Activated CD4-positive, alpha-beta T cell treated with anti-CD3 and anti-CD28 coated beads for 1 hour (primary cell): ENCODE results near the gene ZMAT5.

Experiments
- DNase-seq: peaks from one replicate; pipeline ENCODE4 v3.0.0-alpha.2; 2020

Gene ZMAT5

GRCh38 chr22:29766632-29767170 is at the start of gene ZMAT5:
TSS of gene ZMAT5 (minus strand) at chr22:29767007. CDS start at chr22:29748544, 18,463 bp downstream.
- DNase-seq: peak; percentile 83

DNA sequence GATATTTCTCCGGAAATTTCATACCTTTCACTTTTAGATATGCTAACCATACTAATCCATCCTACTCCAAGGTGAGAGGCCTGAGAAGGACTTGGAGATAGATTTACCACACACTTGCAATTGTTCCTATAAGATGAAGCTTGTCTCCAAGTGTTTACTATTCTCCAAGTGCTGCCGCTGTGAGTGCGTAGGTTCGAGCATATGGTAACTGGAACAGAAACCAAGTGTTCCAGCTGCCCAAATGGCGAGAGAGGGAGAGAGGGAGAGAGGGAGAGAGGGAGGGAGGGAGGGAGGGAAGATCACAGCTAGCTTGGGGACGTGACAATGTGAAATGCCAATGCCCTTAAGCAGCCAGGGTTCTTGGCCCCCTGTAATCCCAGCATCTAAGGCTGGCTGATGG is 49.7 kb upstream of the ZMAT5 start:
- no peak for DNase-seq

GRCh38 chr22:29816128-29816527 is 49.3 kb upstream of the ZMAT5 start:
- no peak for DNase-seq

GRCh38 chr22:29815580-29815979 is 48.8 kb upstream of the ZMAT5 start:
- no peak for DNase-seq

GRCh38 chr22:29814003-29814402 is 47.2 kb upstream of the ZMAT5 start:
- no peak for DNase-seq

DNA sequence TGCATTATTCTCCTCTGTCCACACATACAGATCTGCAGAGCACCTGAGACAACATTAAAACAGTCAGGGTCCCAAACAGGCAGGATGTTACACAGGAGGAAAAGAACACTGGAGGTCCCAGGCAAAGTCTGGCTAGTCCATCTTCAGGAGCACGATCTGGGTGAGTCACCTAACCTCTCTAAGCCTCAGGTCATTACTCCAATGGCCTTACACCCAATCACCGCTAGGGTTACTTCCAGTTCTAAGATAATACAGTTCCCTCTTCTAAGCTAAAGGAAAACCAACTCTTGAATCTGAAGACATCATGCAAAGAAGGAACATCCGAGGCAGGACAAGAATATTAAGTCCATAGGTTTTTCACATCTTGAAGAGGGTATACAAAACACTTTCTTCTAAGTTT is 46.8 kb upstream of the ZMAT5 start:
- DNase-seq: no peak

DNA sequence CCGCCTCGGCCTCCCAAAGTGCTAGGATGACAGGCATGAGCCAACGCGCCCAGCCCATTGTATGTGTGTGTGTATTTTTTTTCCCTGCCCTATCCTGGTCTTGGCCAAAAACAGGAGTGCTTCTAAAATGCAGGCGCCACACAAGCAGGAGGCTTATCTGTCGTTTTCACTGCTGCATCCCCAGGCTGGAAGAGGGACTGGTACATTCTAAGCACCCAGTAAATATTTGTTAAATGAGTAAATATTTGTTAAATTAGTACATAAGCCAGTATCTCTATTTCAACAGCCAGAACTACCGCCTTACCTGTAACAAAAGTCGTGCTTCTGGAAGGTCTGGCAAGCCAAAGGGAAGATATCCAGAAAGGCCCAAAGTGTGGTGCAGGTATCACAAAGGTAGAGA is 46.3 kb upstream of the ZMAT5 start:
- no peak for DNase-seq

GRCh38 chr22:29811377-29811776 is 44.6 kb upstream of the ZMAT5 start:
- no peak for DNase-seq

DNA sequence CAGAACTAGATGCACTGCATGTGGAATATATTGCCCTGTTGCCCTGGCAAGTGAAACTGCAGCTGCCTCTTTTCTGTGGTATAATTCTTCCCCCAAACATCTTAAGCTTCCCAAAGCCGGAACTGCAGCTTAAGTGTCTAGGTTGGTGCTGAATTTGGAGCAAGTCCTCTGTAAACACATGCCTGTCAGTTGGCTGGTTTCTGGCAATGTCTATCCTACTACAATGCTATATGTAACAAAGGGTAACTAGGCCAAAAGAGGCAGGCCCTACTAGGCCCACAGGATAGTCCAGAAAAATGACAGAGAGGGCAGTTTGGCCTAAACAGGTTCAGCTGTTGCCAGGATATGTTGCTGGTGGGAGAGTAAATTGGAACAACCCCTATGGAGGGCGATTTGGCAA is 43.4 kb upstream of the ZMAT5 start:
- no peak for DNase-seq

DNA sequence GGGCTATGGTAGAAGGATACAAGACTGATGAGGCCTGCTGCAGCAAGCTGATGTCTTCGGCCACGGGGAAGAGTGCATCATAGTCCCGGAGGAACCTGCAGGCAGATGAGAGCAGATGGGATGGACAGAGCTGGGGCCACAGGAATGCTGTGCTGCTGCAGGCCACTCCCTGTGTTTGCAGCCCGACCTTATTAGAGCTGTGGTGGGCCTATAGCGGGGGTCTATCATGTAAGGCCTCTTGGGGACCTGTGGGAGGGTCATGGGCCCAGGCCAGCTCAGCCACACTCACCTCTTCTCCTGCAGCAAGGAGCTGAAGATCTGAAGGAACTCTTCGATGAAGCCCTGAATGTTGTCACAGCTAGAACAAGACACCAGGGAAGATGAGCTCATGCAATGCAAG is 39.4 kb upstream of the ZMAT5 start:
- DNase-seq: no peak

- DNase-seq: no peak
These were observed 38.2 kb upstream of the ZMAT5 start for GRCh38 chr22:29804985-29805384.

DNA sequence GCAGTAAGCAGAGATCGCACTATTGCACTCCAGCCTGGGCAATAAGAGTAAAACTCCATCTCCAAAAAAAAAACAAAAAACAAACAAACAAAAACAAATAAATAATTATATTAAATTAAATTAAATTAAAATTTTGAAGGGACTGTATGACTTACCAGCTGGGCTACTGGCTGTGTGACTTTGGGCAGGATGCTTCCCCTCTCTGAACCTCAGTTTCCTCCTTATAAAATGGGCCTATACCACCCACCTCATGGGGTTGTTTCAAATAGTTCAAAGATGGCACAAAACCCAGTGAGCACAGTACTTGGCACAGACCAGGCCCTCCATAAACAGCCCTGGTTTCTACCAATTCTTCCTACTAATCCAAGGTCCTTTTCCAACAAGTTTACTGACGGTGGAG is 36.4 kb upstream of the ZMAT5 start:
- no peak for DNase-seq

- no peak for DNase-seq
These were observed 35.0 kb upstream of the ZMAT5 start for GRCh38 chr22:29801796-29802195.

DNA sequence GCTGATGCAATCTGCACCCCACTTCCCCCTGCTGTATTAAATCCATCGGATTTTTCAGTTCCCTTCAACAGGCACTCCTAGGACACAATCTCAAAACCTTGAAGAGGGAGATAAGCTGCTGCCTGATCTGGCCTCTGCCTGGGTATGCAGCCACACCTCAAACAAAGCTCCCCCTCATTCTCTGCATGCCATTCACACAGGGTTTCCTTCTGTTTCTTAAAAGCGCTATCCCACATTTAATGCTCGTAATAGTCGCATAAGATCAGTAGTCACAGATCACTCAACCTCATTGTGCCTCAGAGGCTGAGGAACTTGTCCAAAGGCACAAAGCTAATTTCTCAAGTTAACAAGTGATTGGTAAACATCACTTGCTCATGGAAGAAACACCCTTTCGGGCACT is 34.3 kb upstream of the ZMAT5 start:
- no peak for DNase-seq

GRCh38 chr22:29799217-29799680 is 32.4 kb upstream of the ZMAT5 start:
- no peak for DNase-seq

DNA sequence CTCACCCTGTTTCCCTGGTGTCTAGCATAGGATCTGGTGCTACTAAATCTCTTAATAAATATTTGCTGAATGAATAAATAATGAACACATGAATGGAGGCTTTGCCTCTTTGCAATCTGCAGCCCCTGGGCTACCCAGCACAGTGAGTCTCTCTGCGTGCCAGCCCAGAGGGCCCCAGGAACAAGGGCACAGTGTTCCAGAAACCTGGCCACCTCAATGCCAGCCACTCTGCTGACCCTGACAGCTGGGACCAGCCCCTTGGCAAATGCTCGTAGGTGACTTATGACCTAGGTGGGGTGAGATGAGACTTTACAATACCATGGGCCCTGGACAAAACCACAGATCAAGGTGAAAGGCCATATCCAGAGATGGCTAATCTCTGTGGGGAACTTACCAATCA is 32.0 kb upstream of the ZMAT5 start:
- DNase-seq: no peak

DNA sequence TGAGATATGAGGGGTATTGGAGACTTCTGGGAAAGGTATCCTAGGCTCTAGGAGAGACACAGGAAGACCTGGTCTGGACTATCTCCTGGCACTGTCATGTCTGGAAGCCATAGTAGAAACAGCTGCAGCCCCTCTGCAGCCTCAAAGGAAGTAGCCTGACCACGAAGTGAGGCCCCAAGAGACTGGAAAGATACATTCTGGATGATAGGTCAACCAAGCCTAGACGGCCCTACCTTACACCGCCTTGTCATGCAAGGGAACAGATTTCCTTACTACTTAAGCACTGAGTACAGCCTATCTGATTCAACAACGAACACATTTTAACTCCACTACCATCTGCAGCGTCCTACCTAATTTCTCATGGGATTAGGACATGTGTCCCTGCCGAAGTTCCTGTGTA is 31.5 kb upstream of the ZMAT5 start:
- no peak for DNase-seq

- no peak for DNase-seq
These were observed 30.5 kb upstream of the ZMAT5 start for GRCh38 chr22:29797351-29797750.

GRCh38 chr22:29795663-29796062 is 28.9 kb upstream of the ZMAT5 start:
- no peak for DNase-seq

GRCh38 chr22:29793396-29793795 is 26.6 kb upstream of the ZMAT5 start:
- no peak for DNase-seq

DNA sequence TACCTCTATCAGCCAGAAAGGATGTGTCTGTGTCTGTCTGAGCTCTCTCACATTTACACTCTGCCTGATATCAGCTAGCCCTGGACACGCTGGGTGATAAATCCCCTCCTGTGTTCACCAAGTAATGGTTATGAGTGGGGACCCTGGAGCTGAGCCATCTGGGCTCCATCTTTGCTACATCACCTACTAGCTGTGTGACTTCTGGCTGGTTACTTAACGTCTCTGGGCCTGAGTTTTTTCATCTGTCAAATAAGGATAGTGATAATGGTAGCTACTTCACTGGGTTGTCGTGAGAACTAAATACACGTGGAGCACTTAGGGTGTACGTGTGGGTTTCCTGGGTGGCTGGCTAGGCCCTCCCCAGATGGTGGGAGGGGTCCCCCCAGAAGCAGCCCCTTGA is 23.3 kb upstream of the ZMAT5 start:
- DNase-seq: no peak

GRCh38 chr22:29788339-29789279 is 21.8 kb upstream of the ZMAT5 start:
- no peak for DNase-seq

GRCh38 chr22:29787371-29787980 is 20.7 kb upstream of the ZMAT5 start:
- no peak for DNase-seq

GRCh38 chr22:29786031-29786430 is 19.2 kb upstream of the ZMAT5 start:
- DNase-seq: no peak
